HepG2 (cell line): Measurements from ENCODE around the gene AGPAT3. TPM values are rescaled to one million over a fixed set of nuclear protein-coding genes. Genes with fewer than 3 reads are reported as not detected.

Source experiments
- EED ChIP-seq: sonication (generic); formaldehyde crosslinking; IDR thresholded peaks from 2 replicates; pipeline ENCODE4 v1.5.0; 2020; ENCODE audit warnings: mild to moderate bottlenecking, missing genetic modification reagents
- HMG20A ChIP-seq: IDR thresholded peaks from 2 replicates; pipeline ENCODE4 v1.6.1; 2016; ENCODE audit warnings: borderline replicate concordance
- HNF4G ChIP-seq, 2 experiments: sonication (generic) in 1 of 2; formaldehyde crosslinking in 1 of 2; IDR thresholded peaks; 2 replicates each; pipeline versions ENCODE4 v1.4.0 to v1.6.1; 2011 to 2020; ENCODE audit warnings: borderline replicate concordance in 2 of 2, low read depth in 2 of 2, mild to moderate bottlenecking in 2 of 2, low read length in 1 of 2, missing genetic modification reagents in 1 of 2, moderate library complexity in 1 of 2
- IKZF5 ChIP-seq: IDR thresholded peaks from 2 replicates; pipeline ENCODE4 v1.6.1; 2018; ENCODE audit warnings: missing genetic modification reagents, mild to moderate bottlenecking, missing compliant biosample characterization
- KDM5B ChIP-seq: sonication (generic); formaldehyde crosslinking; IDR thresholded peaks from 2 replicates; pipeline ENCODE4 v1.4.0; 2020; ENCODE audit warnings: missing genetic modification reagents, mild to moderate bottlenecking, borderline replicate concordance
- KMT2B ChIP-seq: IDR thresholded peaks from 2 replicates; pipeline ENCODE4 v1.6.1; 2016; ENCODE audit warnings: missing genetic modification reagents, missing compliant biosample characterization
- LBX2 ChIP-seq: sonication (generic); formaldehyde crosslinking; IDR thresholded peaks from 2 replicates; pipeline ENCODE4 v1.5.0; 2020; ENCODE audit warnings: missing genetic modification reagents, mild to moderate bottlenecking, borderline replicate concordance
- MTERF4 ChIP-seq: sonication (generic); formaldehyde crosslinking; IDR thresholded peaks from 2 replicates; pipeline ENCODE4 v1.8.0; 2023; ENCODE audit warnings: mild to moderate bottlenecking, missing genetic modification reagents
- NCOR1 ChIP-seq: fragments of 200-600 bp; sonication (generic); IDR thresholded peaks from 2 replicates; pipeline ENCODE4 v1.7.0; 2017; ENCODE audit warnings: antibody characterized with exemption, low read length, borderline replicate concordance
- RERE ChIP-seq: IDR thresholded peaks from 2 replicates; pipeline ENCODE4 v1.6.1; 2016; ENCODE audit warnings: low read depth, missing genetic modification reagents, missing compliant biosample characterization
- RNF219 ChIP-seq: sonication (generic); formaldehyde crosslinking; IDR thresholded peaks from 2 replicates; pipeline ENCODE4 v1.5.0; 2020; ENCODE audit warnings: mild to moderate bottlenecking, missing genetic modification reagents
- SKI ChIP-seq: fragments of 450-650 bp; IDR thresholded peaks from one replicate; pipeline ENCODE4 v1.6.1; 2018; ENCODE audit warnings: mild to moderate bottlenecking; ENCODE audit not compliant: partially characterized antibody
- TEF ChIP-seq: sonication (generic); formaldehyde crosslinking; IDR thresholded peaks from 2 replicates; pipeline ENCODE4 v1.5.0; 2020; ENCODE audit warnings: missing genetic modification reagents
- ZEB1 ChIP-seq: IDR thresholded peaks from 2 replicates; pipeline ENCODE4 v1.6.1; 2012; ENCODE audit warnings: mild to moderate bottlenecking, low read depth, inconsistent platforms; ENCODE audit not compliant: insufficient replicate concordance
- ZNF207 ChIP-seq: fragments of 450-650 bp; IDR thresholded peaks from 2 replicates; pipeline ENCODE4 v1.6.1; 2016; ENCODE audit warnings: antibody characterized with exemption, borderline replicate concordance
- ZNF44 ChIP-seq: sonication (generic); formaldehyde crosslinking; IDR thresholded peaks from 2 replicates; pipeline ENCODE4 v1.5.1; 2020; ENCODE audit warnings: mild to moderate bottlenecking, missing genetic modification reagents
- polyA plus RNA-seq, 8 experiments: library from polyadenylated mRNA; depleted of rRNA in 3 of 8; stranded (reverse) in 7 of 8; unstranded in 1 of 8; fragments of >200 nt; fragmentation: Illumina TruSeq in 4 of 8; extraction: Trizol in 4 of 8; gene quantifications; 2 replicates each; pipeline versions ENCODE4 v1.2.1 to v1.2.3, GENCODE V29; 2011 to 2016; ENCODE audit warnings: low read depth in 4 of 8, missing spikeins in 1 of 8, mixed read lengths in 1 of 8; ENCODE audit not compliant: insufficient read depth in 1 of 8
- total RNA-seq, 5 experiments: library from RNA; depleted of rRNA; stranded (reverse); fragments of >200 nt; fragmentation: Illumina TruSeq; extraction: Trizol; gene quantifications; 2 replicates each; pipeline ENCODE4 v1.2.3, GENCODE V29; 2016; ENCODE audit warnings: low read depth in 1 of 5

The AGPAT3 gene
- total and polyA plus RNA-seq, 2 of the 13 experiments (the other 11 are each of a cell fraction or from before 2014, with no cell fraction given), result 32.2 to 54.4 TPM

- TF ChIP-seq IKZF5 (CRISPR knock-in tag) (no peak), NCOR1 (no peak; the same call in 1 of the 2 replicates), KMT2B (CRISPR knock-in tag) (no peak; the same call in none of the 2 replicates), LBX2 (CRISPR knock-in tag) (no peak), MTERF4 (CRISPR knock-in tag) (no peak; the same call in 1 of the 2 replicates), HMG20A (CRISPR knock-in tag) (no peak), ZNF44 (no peak), SKI (peak; percentile 36), KDM5B (no peak), ZEB1 (no peak), HNF4G (IDR thresholded peaks at IDR 0.05; ENCODE audit: borderline replicate concordance, low read depth, low read length) (peak; percentile 39), HNF4G (CRISPR knock-in tag; IDR thresholded peaks at IDR 0.05; ENCODE audit: borderline replicate concordance, low read depth) (peak; percentile 51; the same call in 1 of the 2 replicates), RERE (CRISPR knock-in tag) (no peak), TEF (CRISPR knock-in tag) (no peak), ZNF207 (no peak), EED (CRISPR knock-in tag) (no peak), RNF219 (no peak)
Observed at GRCh38 chr21:43938751-43939442, 73.9 kb downstream of the AGPAT3 start (continued).
